ENCODE results near the gene DNAI1.

- TF ChIP-seq BRF2 (CRISPR knock-in tag; IDR thresholded peaks at IDR 0.05): no peak
- no peak for TF ChIP-seq HCFC1 (IDR thresholded peaks at IDR 0.05; ENCODE audit: low read depth, low read length)
- no peak for TF ChIP-seq POLR2AphosphoS5 (IDR thresholded peaks at IDR 0.05; ENCODE audit: low read depth, low read length)
- no peak for TF ChIP-seq REST (IDR thresholded peaks at IDR 0.05; ENCODE audit: borderline replicate concordance in 1 of 2, low read depth in 1 of 2, low read length in 2 of 2)
Observed at GRCh38 chr9:34521406-34522045, 62.9 kb downstream of the DNAI1 start.

Data from HepG2 (cell line).